T-helper 22 cell (primary cell): Measurements from ENCODE around the gene BANK1.

ENCODE experiments used
- DNase-seq: peaks from one replicate; pipeline ENCODE4 v3.0.0-alpha.2; 2020; ENCODE audit warnings: low read depth

The BANK1 gene

DNA sequence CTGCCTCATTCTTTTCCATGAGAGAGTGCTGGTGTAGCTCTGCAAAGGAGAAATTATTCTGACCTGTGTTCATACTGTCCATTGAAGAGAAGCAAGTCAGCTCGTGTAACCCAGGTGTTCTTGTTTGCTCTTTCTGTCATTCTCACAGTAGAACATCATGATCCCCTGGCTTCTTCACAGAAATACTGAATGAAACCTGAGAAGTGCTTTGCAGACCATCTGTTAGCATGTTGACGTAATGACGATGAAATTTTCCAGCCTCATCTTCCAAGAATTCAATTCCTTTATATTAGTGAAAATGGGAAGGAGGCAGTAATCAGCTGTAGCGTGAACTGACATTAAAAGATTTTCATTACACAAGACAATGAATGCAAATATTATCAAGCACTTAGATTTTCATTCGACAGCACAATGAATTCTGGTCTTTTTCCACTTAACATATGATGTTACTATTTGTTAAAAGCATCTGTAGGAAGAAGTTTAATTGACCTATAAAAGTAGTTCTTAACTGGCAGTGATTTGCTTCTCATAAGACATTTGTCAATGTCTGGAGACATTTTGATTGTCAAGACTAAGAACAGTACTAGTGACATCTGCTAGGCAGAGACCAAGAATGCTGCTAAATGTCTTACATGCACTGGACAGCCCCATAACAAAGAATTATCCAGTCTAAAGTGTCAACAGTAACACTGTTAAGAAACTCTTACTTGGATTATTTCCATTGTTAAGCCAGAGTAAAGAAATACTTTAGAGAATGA lies 246.3 kb downstream of the BANK1 start:
- no peak for DNase-seq

DNA sequence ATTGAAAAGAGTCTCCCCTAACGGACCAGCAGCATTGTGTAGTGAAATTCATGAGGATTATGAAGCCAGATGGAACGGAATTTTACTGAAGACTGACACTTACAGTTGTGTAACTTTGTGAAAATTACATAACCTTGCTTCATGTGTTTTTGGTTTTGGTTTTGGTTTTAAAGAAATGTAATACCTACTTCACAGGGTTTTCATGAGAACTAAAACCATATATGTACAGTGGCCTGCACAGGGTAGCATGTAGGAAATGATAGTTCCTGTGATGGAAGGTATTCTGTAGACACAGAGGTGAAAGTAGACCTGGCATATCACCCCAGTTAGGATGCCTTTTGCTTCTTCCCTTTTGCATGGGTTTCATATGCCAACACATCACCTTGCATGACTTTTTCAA lies 247.0 kb downstream of the BANK1 start:
- DNase-seq = no peak

DNA sequence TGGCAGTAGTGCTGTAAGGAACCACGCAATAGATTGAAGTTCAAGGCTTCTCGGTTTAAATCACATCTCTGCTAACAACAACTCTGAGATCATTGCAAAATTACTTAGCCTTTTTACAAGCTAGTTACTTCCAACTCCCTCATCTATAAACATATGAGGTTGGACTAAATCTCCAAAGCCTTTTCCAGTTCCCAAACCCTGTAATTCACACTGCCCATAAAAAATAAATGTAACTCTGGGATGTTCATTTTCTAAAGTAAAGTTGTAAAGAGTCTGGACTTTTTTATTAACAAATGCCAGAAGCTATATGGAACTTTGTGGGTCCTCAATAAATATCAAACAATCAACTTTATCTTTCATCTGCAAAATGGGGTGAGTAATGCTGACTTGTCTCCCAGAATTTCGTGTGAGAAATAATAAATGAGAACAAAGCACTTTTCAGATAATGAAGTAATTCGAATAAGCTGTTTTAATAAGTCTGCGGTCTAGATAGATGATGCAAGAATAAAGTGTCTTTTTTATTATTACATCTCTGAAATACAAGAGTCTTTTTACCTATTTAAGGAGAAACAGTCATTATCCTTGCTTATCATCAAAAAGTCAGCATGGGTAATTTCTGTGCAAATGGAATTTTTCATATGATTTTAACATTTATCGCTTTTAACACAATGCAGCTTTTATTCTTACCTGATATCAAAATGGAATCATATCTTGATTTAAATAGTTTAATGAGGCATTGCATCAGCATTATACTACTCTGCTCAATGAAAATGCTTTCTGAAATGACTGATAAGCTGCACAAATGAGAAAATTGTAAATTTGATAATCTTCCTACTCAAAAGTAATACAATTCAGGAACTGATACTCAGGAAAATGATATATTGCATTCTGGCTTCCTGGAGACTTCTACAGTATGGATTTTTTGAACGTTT lies 252.6 kb downstream of the BANK1 start:
- DNase-seq = no peak

DNA sequence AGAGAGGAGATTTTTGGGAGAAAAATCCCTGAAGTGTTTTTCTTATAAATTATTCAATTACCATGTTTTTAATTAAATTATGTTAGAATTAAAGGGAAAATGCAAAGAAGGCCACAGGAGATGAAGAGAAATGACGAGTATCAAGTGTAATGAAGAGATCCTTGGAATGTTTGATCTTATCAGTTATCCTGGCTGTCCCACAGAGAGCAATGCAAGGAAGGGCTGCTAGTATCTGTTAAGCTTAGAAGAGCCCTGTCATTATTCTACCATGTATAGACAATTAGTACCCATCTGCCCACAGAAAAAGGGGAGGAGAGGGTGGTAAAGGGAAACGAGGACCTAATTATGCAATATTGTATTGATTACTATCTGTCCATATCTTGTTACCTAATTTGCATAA lies 257.1 kb downstream of the BANK1 start:
- no peak for DNase-seq

DNA sequence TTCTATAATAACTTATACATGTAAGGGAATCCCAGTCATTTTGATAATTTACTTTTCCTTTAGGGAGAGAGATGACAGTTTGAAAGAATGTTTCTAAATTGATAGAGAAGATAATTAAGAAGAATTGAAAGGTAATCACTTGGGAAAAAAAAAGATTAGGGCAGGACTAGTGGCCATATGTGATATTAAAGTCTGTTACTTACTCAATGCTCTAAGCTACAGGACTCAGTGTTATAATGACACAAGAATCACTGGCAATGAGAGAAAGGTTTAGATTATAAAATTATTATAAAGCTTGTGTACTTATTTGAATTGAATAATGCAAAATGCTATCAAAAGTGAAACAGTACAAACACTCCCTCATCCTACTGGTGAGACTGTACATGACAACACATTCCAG lies 265.3 kb downstream of the BANK1 start:
- DNase-seq = no peak

DNA sequence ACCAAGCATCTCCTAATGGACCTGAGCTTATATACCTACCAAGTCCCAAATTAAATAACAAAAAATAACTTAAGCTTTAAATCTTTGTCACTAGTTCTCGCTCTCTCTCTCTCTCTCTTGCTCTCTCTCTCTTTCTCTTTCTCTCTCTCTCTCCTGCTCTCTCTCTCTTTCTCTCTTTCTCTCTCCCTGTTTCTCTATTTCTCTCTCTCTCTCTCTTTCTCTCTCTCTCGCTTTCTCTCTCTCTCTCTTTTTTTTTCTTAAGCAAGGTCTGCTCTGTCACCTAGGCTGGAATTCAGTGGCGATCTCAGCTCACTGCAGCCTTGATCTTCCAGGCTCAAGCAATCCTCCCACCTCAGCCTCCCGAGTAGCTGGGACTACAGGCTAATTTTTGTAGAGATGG lies 266.6 kb downstream of the BANK1 start:
- DNase-seq = no peak

DNA sequence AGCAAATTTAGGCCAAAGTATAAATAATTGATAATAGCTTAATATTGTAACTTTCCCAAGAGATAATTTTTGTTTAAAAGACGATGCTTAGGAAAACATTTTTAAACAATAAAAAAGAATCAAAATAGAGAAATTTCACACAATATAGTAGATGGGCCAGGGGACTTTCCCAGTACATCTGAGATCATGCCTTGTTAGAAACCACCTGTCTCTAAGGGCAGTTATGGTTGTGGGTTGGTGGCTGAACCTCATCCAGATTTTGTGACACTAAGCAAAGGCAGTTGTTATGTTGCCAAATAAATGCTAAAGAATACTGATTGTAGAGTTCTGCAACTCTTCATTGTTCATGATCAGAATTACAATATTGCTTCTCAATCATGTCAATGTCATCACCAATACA lies 270.6 kb downstream of the BANK1 start:
- no peak for DNase-seq

DNA sequence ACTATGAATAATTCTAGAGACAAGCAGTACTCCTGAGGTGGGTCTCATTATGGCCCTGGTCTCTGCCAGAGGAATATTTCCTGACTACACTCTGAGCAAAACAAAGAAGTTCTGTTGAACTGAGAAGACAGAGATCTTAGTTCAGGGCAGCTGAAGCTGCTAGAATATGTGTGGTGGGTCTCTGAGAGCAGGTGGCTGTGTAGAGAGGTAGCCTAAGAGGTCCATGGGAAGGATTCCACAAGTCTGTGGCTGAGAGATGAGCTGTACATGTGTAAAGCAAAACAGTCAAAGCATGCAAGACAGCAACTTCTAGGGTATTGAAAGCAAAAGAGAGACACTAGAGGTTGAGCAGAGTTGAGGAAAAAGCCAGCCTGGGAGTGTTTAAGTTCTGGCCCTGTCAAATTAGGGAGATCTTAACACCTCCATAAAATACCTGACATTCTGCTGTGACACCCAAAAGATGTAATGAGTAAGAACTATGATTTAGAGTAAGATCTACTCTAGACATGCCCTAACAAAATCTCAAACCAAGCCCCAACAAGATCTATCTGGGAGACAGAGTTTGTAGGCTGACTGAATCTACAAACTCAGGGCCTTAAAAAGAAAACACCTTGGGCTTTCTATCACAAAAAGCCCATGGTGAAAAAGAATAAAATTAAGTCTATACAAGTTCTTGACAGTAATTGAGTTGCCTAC lies 274.4 kb downstream of the BANK1 start:
- DNase-seq = no peak

DNA sequence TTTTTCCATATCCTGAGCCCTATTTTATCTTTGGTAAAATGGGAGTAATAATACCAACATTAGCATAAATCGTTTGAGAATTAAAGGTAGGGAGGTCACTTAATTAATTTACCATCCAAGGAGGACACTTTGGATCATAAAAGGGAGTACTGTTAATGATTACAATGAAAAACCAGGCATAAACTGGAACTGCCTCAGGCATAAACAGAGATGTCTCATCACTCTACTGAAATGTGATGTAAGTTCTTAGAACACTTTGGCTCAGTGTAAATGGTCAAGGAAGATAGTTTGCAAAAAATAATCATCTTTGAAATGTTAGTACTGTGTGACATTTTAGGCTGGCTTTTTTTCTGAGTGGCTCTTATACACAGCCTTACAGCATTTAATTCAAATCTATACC lies 286.1 kb downstream of the BANK1 start:
- no peak for DNase-seq

DNA sequence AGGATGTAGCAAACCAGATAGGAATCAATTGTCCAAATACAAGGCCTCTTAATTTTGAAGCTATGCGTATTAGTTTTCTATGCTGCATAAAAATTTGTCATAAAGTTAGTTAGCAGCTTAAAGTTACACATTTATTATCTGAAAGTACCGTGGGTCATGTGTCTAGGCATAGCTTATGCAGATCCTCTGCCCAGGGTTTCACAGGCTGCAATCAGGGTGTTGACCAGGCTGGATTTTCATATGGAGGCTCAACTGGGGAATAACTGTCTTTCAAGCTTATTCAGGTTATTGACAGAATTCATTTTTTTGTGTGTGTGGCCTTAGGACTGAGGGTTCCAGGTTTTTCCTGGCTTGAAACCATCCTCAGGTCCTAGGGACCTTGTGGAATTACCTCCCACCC lies 289.7 kb downstream of the BANK1 start:
- DNase-seq = no peak

DNA sequence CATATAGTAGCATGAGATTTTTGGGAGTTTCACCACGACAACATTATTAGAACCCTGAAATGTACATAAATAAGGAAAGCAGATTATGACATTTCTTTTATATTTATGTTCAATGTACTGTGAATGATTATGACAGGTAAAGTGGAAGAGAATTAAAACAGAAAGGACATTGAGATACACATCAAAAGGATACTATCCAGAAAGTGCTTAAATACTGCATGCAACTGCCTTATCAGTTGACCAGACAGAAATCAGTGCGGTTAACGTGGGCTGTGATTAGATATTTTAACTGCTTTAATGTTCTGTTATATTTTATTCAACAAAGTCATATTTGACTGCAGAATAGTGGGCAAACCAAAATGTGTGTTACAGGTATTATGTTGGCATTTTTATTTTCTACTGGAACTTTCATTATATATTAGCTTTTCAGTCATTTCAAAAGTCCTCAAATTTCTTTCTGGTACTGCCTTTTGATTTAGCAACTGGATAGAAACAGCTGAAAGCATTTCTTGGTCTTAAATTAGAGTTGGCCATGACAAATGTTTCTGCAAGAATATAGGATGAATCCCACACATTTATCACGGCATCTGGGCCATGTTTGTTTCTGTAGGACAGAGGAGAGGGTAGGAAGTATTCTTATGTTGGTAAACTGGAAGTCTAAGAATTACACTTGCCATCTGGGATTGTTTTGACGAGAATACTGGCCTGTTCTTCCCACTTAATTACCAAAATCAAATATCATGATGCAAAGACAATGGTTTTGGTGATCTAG lies 299.5 kb downstream of the BANK1 start:
- no peak for DNase-seq

DNA sequence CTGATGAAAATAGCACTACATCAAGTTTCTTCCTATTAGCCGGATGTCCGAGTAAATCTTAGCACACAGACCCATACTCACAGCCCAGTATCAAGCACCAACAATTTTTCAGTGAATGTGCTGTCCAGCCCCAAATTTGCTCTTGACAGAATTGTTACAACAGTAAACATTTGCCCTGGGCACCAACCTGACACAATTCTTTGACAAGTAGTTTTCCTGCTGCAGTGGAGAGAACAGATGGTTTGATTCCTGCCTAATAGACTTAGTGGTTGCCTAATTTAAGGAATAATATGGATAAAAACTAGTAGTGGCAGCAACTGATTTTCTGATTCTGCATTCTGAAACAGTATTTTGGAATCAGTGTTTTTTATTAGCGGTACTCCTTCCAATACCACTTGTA lies 301.1 kb downstream of the BANK1 start:
- no peak for DNase-seq

DNA sequence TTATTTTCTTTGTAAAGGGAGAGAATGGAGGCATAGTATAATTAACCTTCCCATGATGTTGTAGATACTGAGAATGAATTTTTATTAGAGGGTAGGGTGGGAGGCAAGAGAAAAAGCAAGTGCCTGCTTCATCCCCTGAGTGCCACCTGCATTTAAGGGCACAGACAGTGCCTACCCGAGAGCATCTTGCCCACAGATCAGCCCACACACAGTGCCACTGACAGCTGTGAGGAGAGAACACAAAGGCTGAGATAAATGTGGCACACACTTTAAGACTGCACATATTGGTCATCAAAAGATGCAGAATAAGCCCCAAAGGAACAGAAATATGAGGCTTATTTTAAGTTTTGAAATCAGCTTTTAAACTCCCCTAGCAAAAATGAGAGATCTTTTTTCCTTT lies 304.0 kb downstream of the BANK1 start:
- DNase-seq = no peak

DNA sequence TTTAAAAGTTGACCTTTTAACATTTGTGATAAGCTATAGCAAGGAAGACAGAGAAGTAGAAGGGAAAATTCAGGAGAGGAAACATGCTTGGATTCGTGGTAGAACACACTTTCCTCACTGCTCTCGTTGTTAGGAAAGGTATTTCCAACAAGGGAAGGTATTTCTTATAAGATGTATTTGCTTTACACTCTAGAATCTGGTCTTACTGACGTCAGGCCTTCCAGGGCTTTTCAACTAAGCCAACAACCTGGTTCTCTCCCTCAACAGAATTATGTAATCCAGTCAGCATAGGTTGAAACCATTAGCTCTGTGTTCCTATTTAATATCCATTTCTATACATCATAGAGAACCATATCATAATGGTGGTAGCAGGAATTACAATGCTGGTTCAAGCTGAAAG lies 312.8 kb downstream of the BANK1 start:
- DNase-seq = no peak

DNA sequence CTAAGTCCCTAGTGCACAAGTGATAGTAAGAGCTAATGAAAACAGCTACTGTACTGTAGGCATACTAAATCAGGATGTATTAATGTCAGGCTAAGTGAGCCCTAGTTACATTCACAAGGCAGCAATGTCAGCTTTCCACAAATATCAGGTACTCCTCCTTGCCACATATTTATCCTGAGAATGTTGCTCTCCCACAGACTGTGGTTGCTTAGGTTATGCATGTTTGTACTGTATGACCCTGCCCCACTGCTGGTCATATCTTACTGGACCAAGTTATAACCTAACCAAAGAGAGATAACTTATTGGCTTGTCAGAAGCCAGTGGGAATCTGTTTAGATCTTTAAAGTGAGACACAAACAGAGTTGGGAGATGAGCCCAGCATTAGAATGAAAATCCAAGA lies 313.7 kb downstream of the BANK1 start:
- no peak for DNase-seq

DNA sequence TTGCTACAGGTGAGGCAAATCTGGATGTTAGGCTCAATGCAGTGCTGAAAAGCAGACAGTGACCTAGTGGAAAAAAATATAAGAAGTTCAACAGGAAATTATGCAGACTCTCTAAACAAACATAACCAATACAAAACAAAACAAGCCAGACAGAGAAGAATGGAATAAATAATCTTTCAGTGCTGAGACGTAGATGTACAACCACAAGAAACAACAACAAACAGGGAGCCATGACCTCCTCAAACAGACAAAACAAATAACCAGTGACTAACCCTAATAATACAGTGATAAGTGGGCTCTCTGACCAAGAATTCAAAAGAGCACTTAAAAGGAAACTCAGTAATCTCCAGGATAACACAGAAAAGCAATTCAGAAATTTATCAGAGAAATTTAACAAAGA lies 315.5 kb downstream of the BANK1 start:
- no peak for DNase-seq

DNA sequence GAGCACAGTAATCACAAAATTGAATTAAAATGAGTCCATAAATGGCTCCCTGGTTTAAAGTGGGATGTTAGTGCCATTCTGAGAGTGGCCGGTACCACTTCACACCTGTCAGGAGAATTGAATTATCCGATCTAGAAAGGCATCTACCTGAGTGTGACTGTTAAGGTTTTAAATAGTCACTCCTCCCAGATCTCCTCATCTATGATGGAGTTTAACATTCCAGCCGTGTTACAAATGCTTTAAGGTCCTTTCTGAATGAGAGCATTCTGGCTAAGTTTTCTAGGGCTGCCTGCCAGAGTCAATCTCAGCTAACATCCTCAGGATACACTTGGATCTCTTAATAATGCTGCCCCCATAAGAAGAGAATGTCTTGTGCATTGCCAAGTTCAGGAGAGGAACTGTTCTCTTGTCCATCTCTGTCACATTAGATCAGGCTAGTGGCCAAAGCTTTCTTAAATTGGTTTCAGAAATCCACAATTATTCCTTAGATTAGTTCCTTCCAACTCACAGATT lies 323.6 kb downstream of the BANK1 start:
- DNase-seq = no peak

DNA sequence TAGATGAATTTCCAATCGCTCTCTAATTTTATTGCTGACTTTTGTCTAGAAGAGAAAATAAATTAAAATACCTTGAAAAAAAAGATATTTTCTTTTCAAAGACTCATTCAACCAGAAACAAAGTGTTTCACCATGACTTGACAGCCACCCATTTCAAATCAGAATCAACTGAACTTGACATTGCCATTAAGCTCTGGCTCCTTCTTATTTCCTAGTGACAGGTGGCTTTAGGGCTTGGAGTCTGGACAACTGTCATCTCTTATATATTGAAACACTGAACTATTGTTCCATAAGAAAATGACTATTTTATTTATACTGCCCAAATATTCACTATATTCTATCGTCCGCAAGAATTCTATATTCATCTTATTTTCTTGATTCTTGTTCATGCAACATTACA lies 325.6 kb downstream of the BANK1 start:
- no peak for DNase-seq

DNA sequence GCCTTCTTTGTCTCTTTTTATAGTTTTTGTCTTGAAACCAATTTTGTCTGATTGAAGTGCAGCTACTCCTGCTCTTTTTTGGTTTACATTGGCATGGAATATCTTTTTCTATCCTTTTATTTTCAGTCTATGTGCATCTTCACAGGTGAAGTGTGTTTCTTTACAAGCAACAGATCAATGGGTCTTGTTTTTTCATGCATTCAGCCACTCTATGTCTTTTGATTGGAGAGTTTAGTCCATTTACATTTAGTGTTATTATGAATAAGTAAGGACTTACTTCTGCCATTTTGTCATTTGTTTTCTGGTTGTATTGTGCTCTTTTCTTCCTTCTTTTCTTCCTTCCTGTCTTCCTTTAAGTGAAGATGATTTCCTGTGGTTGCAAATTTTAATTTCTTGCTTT lies 330.3 kb downstream of the BANK1 start:
- DNase-seq = no peak
